Measurements from ENCODE around the gene PDE11A.
"Not testable (repeated sequence)": the region's sequence is repeated elsewhere in the genome, so short reads cannot be mapped to it uniquely, and the experiment has no call there.

DNA sequence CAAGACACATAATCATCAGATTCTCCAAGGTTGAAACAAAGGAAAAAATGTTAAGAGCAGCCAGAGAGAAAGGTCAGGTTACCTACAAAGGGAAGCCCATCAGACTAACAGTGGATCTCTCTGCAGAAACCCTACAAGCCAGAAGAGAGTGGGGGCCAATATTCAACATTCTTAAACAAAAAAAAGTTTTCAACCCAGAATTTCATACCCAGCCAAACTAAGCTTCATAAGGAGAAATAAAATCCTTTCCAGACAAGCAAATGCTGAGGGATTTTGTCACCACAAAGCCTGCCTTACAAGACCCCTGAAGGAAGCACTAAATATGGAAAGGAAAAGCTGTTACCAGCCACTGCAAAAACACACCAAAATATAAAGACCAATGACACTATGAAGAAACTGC, 39.0 kb downstream of the PDE11A start:
- TF ChIP-seq, protein P1, sequence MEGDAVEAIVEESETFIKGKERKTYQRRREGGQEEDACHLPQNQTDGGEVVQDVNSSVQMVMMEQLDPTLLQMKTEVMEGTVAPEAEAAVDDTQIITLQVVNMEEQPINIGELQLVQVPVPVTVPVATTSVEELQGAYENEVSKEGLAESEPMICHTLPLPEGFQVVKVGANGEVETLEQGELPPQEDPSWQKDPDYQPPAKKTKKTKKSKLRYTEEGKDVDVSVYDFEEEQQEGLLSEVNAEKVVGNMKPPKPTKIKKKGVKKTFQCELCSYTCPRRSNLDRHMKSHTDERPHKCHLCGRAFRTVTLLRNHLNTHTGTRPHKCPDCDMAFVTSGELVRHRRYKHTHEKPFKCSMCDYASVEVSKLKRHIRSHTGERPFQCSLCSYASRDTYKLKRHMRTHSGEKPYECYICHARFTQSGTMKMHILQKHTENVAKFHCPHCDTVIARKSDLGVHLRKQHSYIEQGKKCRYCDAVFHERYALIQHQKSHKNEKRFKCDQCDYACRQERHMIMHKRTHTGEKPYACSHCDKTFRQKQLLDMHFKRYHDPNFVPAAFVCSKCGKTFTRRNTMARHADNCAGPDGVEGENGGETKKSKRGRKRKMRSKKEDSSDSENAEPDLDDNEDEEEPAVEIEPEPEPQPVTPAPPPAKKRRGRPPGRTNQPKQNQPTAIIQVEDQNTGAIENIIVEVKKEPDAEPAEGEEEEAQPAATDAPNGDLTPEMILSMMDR (IDR thresholded peaks at IDR 0.05) = not testable (repeated sequence)
- not testable (repeated sequence) for TF ChIP-seq POLR2A (IDR thresholded peaks at IDR 0.05)

Data from esophagus squamous epithelium (tissue), 4 donors.